SK-N-SH (cell line): ENCODE results near the gene GALNT17. TPM values are rescaled to one million over a fixed set of nuclear protein-coding genes. Genes with fewer than 3 reads are reported as not detected.

Source experiments
- CTCF ChIA-PET: fragments of 300-600, 350-600 bp; formaldehyde crosslinking; extraction: SDS; loops from one replicate; lab custom pipeline; 2021; lab: Yijun Ruan, JAX
- POLR2A ChIA-PET: fragments of 350-600 bp; sonication (Branson Sonifier 250); formaldehyde crosslinking; extraction: SDS; loops from one replicate; lab custom pipeline; 2020; ENCODE audit warnings: antibody characterized with exemption, inconsistent platforms; lab: Yijun Ruan, JAX
- DNase-seq: peaks from one replicate; pipeline ENCODE4 v3.0.0; 2012
- H2AFZ ChIP-seq: fragments of 200-600 bp; sonication (generic); 2 replicates; pipeline ENCODE4 v1.8.1; 2016; ENCODE audit warnings: antibody characterized with exemption, mild to moderate bottlenecking, low read depth
- H3F3A ChIP-seq: fragments of 200-600 bp; sonication (generic); replicated peaks from 2 replicates; pipeline ENCODE3; 2016; ENCODE audit warnings: antibody characterized with exemption, mild to moderate bottlenecking; ENCODE audit not compliant: insufficient read depth
- H3K27ac ChIP-seq, 2 experiments: fragments of 200-500 bp in 1 of 2; fragments of 200-600 bp in 1 of 2; sonication (Bioruptor generic) in 1 of 2; sonication (generic), shearing (Covaris generic) in 1 of 2; 2 replicates each; pipeline versions ENCODE4 v1.5.1 to v1.6.1; 2014 to 2016; ENCODE audit warnings: low read depth in 2 of 2, inconsistent platforms in 1 of 2, low read length in 1 of 2, mild to moderate bottlenecking in 1 of 2, mixed read lengths in 1 of 2
- H3K27me3 ChIP-seq: fragments of 200-600 bp; sonication (generic), shearing (Covaris generic); 2 replicates; pipeline ENCODE4 v1.6.1; 2016; ENCODE audit warnings: mixed run types; ENCODE audit not compliant: insufficient read depth
- H3K36me3 ChIP-seq, 2 experiments: fragments of 200-500 bp in 1 of 2; fragments of 200-600 bp in 1 of 2; sonication (Bioruptor generic) in 1 of 2; sonication (generic) in 1 of 2; replicated peaks in 1 of 2; 2 replicates each; pipeline versions ENCODE3 to v1.5.1; 2014 to 2016; ENCODE audit warnings: low read length in 1 of 2, mild to moderate bottlenecking in 1 of 2; ENCODE audit not compliant: insufficient read depth in 2 of 2, control insufficient read depth in 1 of 2
- H3K4me1 ChIP-seq, 2 experiments: fragments of 200-500 bp in 1 of 2; fragments of 200-600 bp in 1 of 2; sonication (Bioruptor generic) in 1 of 2; sonication (generic), shearing (Covaris generic) in 1 of 2; 2 replicates each; pipeline versions ENCODE4 v1.5.1 to v1.6.1; 2014 to 2016; ENCODE audit warnings: low read depth in 1 of 2, low read length in 1 of 2, mixed run types in 1 of 2; ENCODE audit not compliant: insufficient read depth in 2 of 2, control insufficient read depth in 1 of 2
- H3K4me2 ChIP-seq: fragments of 200-600 bp; sonication (generic), shearing (Covaris generic); 2 replicates; pipeline ENCODE4 v1.6.1; 2017; ENCODE audit warnings: mixed run types
- H3K4me3 ChIP-seq, 2 experiments: fragments of 200-500 bp in 1 of 2; fragments of 200-600 bp in 1 of 2; sonication (Bioruptor generic) in 1 of 2; sonication (generic), shearing (Covaris generic) in 1 of 2; 2 replicates each; pipeline versions ENCODE4 v1.5.1 to v1.8.1; 2014 to 2016; ENCODE audit warnings: low read depth in 2 of 2, inconsistent platforms in 1 of 2, low read length in 1 of 2, mild to moderate bottlenecking in 1 of 2, mixed read lengths in 1 of 2, moderate library complexity in 1 of 2
- H3K79me2 ChIP-seq: fragments of 200-600 bp; sonication (generic); 2 replicates; pipeline ENCODE4 v1.8.1; 2017; ENCODE audit warnings: mild to moderate bottlenecking; ENCODE audit not compliant: insufficient read depth
- H3K9ac ChIP-seq: fragments of 200-600 bp; sonication (generic); 2 replicates; pipeline ENCODE4 v1.6.1; 2017; ENCODE audit warnings: mixed run types
- H3K9me2 ChIP-seq: fragments of 200-600 bp; sonication (generic); 2 replicates; pipeline ENCODE4 v1.6.1; 2017; ENCODE audit warnings: mixed run types
- H3K9me3 ChIP-seq: fragments of 200-600 bp; sonication (generic); 2 replicates; pipeline ENCODE4 v1.6.1; 2017; ENCODE audit warnings: mixed run types, mild to moderate bottlenecking, moderate library complexity
- H4K20me1 ChIP-seq: fragments of 200-600 bp; sonication (generic); 2 replicates; pipeline ENCODE4 v1.6.1; 2017; ENCODE audit warnings: mild to moderate bottlenecking, mixed run types; ENCODE audit not compliant: insufficient read depth
- EP300 ChIP-seq, 2 experiments: IDR thresholded peaks; 2 replicates each; pipeline versions ENCODE4 v1.4.0 to v1.6.1; 2012; ENCODE audit warnings: borderline replicate concordance in 1 of 2, low read depth in 1 of 2, low read length in 1 of 2
- EZH2phosphoT487 ChIP-seq: fragments of 200-600 bp; sonication (generic); IDR thresholded peaks from 2 replicates; pipeline ENCODE4 v1.6.1; 2017; ENCODE audit warnings: low read depth, mixed run types, mild to moderate bottlenecking, antibody characterized with exemption, moderate library complexity, borderline replicate concordance
- FOSL2 ChIP-seq: IDR thresholded peaks from 2 replicates; pipeline ENCODE4 v1.4.0; 2012; ENCODE audit warnings: low read depth, mild to moderate bottlenecking, moderate library complexity, borderline replicate concordance
- FOXJ3 ChIP-seq: sonication (generic); formaldehyde crosslinking; IDR thresholded peaks from 2 replicates; pipeline ENCODE4 v1.5.1; 2020; ENCODE audit warnings: mild to moderate bottlenecking, missing genetic modification reagents
- MEF2A ChIP-seq: IDR thresholded peaks from 2 replicates; pipeline ENCODE4 v1.4.0; 2012; ENCODE audit warnings: low read depth, borderline replicate concordance
- MXI1 ChIP-seq: IDR thresholded peaks from 2 replicates; pipeline ENCODE4 v1.6.1; 2012; ENCODE audit warnings: mild to moderate bottlenecking, low read depth, low read length, improper control_type of control experiment
- NFIC ChIP-seq: IDR thresholded peaks from 2 replicates; pipeline ENCODE4 v1.4.0; 2012; ENCODE audit warnings: borderline replicate concordance
- NRF1 ChIP-seq: IDR thresholded peaks from 2 replicates; pipeline ENCODE4 v1.6.1; 2012; ENCODE audit warnings: low read depth, mild to moderate bottlenecking, low read length
- RCOR1 ChIP-seq: fragments of 150-350 bp; IDR thresholded peaks from 2 replicates; pipeline ENCODE4 v1.6.1; 2017; ENCODE audit warnings: antibody characterized with exemption, low read length
- RXRA ChIP-seq: IDR thresholded peaks from 2 replicates; pipeline ENCODE4 v1.4.0; 2012; ENCODE audit warnings: low read depth, mild to moderate bottlenecking, borderline replicate concordance
- SIN3A ChIP-seq: IDR thresholded peaks from 2 replicates; pipeline ENCODE4 v1.6.1; 2012; ENCODE audit warnings: low read depth, mild to moderate bottlenecking, low read length, moderate library complexity, borderline replicate concordance
- TEAD4 ChIP-seq: IDR thresholded peaks from 2 replicates; pipeline ENCODE4 v1.4.0; 2012; ENCODE audit warnings: mild to moderate bottlenecking, borderline replicate concordance; ENCODE audit not compliant: insufficient read depth
- WGBS: methylation state at CpG from one replicate; pipeline ENCODE4 v1.1.6; 2017; ENCODE audit warnings: low lambda C conversion rate; 5-methylcytosine and 5-hydroxymethylcytosine counted together
- polyA plus RNA-seq, 3 experiments: library from polyadenylated mRNA; depleted of rRNA; stranded (reverse); fragments of >200 nt; gene quantifications; 2 replicates each; pipeline ENCODE4 v1.2.3, GENCODE V29; 2012
- TF ChIP-seq, protein P1 (sequence below): IDR thresholded peaks from 2 replicates; pipeline ENCODE4 v1.6.1; 2012; ENCODE audit warnings: mild to moderate bottlenecking, low read depth, low read length, moderate library complexity
- TF ChIP-seq, protein P2 (sequence below): fragments of 150-350 bp; IDR thresholded peaks from 2 replicates; pipeline ENCODE4 v1.6.1; 2017; ENCODE audit warnings: antibody characterized with exemption, low read length, low read depth, borderline replicate concordance
- TF ChIP-seq, protein P3 (sequence below): fragments of 200-600 bp; sonication (generic); IDR thresholded peaks from 2 replicates; pipeline ENCODE4 v1.6.1; 2017; ENCODE audit warnings: antibody characterized with exemption, mild to moderate bottlenecking, moderate library complexity

GALNT17 gene
- polyA plus RNA-seq, 1 of the 3 experiments (the other 2 are of a cell fraction): not detected

DNA sequence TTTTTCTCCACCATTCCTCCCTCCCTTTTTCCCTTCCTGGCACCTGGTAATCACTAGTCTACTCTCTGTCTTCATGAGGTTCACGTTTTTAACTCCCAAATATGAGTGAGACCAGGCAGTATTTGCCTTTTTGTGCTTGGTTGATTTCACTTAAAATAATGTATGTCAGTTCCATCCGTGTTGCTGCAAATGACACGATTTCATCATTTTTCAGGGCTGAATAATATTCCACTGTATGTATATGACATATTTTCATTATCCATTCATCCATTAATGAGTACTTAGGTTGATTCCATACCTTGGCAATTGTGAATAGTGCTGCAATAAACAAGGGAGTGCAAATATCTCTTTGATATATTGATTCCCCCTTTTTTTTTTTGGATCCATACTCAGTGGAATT lies 25.8 kb downstream of the GALNT17 start:
- no peaks in the 10 kb centered on the region for H4K20me1 ChIP-seq
- no peak for TF ChIP-seq MEF2A
- TF ChIP-seq, protein P1, sequence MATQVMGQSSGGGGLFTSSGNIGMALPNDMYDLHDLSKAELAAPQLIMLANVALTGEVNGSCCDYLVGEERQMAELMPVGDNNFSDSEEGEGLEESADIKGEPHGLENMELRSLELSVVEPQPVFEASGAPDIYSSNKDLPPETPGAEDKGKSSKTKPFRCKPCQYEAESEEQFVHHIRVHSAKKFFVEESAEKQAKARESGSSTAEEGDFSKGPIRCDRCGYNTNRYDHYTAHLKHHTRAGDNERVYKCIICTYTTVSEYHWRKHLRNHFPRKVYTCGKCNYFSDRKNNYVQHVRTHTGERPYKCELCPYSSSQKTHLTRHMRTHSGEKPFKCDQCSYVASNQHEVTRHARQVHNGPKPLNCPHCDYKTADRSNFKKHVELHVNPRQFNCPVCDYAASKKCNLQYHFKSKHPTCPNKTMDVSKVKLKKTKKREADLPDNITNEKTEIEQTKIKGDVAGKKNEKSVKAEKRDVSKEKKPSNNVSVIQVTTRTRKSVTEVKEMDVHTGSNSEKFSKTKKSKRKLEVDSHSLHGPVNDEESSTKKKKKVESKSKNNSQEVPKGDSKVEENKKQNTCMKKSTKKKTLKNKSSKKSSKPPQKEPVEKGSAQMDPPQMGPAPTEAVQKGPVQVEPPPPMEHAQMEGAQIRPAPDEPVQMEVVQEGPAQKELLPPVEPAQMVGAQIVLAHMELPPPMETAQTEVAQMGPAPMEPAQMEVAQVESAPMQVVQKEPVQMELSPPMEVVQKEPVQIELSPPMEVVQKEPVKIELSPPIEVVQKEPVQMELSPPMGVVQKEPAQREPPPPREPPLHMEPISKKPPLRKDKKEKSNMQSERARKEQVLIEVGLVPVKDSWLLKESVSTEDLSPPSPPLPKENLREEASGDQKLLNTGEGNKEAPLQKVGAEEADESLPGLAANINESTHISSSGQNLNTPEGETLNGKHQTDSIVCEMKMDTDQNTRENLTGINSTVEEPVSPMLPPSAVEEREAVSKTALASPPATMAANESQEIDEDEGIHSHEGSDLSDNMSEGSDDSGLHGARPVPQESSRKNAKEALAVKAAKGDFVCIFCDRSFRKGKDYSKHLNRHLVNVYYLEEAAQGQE: no peak
- WGBS: 9% methylated on average over 3 of the region's 3 CpGs
- H3K9me3 ChIP-seq: peaks cover 6% of the 10 kb centered on the region; the same call in 1 of the 2 replicates
- no peak overlapping the region for H3K4me3 ChIP-seq
- no peaks in the 10 kb centered on the region for H3K36me3 ChIP-seq
- H3K27me3 ChIP-seq: no peaks in the 10 kb centered on the region
- no peak overlapping the region for H2AFZ ChIP-seq
- POLR2A ChIA-PET: no interaction called here
- CTCF ChIA-PET: no interaction called here
- no peak overlapping the region for H3K27ac ChIP-seq
- H3K9me2 ChIP-seq: no peaks in the 10 kb centered on the region
- no peaks in the 10 kb centered on the region for H3K79me2 ChIP-seq
- H3F3A ChIP-seq: no peaks in the 10 kb centered on the region
- no peaks in the 10 kb centered on the region for H3K4me1 ChIP-seq
- no peak overlapping the region for H3K9ac ChIP-seq
- no peak for DNase-seq
- H3K4me2 ChIP-seq: no peak overlapping the region

DNA sequence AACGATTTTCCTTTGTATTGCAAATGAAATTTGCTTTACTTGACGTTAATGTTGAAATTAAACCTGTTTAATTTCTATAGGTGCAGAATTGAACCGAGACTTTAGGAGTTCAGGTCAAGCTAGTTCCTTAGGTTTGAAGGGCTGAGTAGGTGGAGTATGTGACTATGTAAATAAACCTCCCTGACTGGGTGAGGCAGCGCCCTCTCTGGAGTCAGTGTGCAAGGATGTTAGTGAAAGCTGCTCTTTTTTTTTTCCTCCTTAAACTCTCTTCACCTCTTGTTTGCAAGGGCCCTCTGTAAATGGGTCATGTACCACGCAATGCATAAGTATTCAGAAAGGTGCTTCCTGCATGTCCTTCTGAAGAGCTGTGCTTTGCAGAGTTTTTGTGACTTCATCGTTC lies 33.8 kb downstream of the GALNT17 start:
- H3F3A ChIP-seq: no peaks in the 10 kb centered on the region
- TF ChIP-seq NRF1 (no peak), EP300 (IDR thresholded peaks at IDR 0.05; ENCODE audit: borderline replicate concordance in 1 of 2, low read depth in 1 of 2, low read length in 1 of 2) (no peak), NFIC (no peak), MXI1 (no peak), TEAD4 (no peak), SIN3A (no peak), FOSL2 (no peak), EZH2phosphoT487 (no peak), FOXJ3 (no peak), RXRA (no peak), RCOR1 (no peak)
- TF ChIP-seq, protein P1: no peak
- TF ChIP-seq, protein P2, sequence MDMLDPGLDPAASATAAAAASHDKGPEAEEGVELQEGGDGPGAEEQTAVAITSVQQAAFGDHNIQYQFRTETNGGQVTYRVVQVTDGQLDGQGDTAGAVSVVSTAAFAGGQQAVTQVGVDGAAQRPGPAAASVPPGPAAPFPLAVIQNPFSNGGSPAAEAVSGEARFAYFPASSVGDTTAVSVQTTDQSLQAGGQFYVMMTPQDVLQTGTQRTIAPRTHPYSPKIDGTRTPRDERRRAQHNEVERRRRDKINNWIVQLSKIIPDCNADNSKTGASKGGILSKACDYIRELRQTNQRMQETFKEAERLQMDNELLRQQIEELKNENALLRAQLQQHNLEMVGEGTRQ: no peak
- TF ChIP-seq, protein P3, sequence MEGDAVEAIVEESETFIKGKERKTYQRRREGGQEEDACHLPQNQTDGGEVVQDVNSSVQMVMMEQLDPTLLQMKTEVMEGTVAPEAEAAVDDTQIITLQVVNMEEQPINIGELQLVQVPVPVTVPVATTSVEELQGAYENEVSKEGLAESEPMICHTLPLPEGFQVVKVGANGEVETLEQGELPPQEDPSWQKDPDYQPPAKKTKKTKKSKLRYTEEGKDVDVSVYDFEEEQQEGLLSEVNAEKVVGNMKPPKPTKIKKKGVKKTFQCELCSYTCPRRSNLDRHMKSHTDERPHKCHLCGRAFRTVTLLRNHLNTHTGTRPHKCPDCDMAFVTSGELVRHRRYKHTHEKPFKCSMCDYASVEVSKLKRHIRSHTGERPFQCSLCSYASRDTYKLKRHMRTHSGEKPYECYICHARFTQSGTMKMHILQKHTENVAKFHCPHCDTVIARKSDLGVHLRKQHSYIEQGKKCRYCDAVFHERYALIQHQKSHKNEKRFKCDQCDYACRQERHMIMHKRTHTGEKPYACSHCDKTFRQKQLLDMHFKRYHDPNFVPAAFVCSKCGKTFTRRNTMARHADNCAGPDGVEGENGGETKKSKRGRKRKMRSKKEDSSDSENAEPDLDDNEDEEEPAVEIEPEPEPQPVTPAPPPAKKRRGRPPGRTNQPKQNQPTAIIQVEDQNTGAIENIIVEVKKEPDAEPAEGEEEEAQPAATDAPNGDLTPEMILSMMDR: no peak
- TF ChIP-seq, all 33 proteins: peak for 0
- Histone ChIP-seq H3K27ac (no peak overlapping the region), H3K9me2 (0 out of 2 replicates have a peak, but pooled peaks cover 4% of the 10 kb centered on the region), H3K4me1 (no peaks in the 10 kb centered on the region), H3K4me3 (no peak overlapping the region), H3K9ac (no peak overlapping the region), H3K9me3 (peaks cover 10% of the 10 kb centered on the region; the same call in 1 of the 2 replicates), H2AFZ (no peak overlapping the region), H4K20me1 (no peaks in the 10 kb centered on the region), H3K79me2 (no peaks in the 10 kb centered on the region), H3K27me3 (no peaks in the 10 kb centered on the region), H3K36me3 (no peaks in the 10 kb centered on the region), H3K4me2 (no peak overlapping the region)
- DNase-seq: no peak
- ChIA-PET CTCF (no interaction called here), POLR2A (no interaction called here)
- WGBS: 14% methylated on average over 6 of the region's 6 CpGs
